ENCODE measurements around the gene M6PR. TPM values are rescaled to one million over a fixed set of nuclear protein-coding genes. Genes with fewer than 3 reads are reported as not detected.

M6PR gene
- total and polyA plus RNA-seq, 2 of the 8 experiments (the other 6 are each of a cell fraction or from before 2014, with no cell fraction given) = 106 to 122 TPM

- TF ChIP-seq ATF2 (IDR thresholded peaks at IDR 0.05; ENCODE audit: low read length) (no peak), SP2 (IDR thresholded peaks at IDR 0.05; ENCODE audit: low read length) (no peak), SRF (IDR thresholded peaks at IDR 0.05; ENCODE audit: low read depth, low read length) (no peak), POLR2A (IDR thresholded peaks at IDR 0.05; ENCODE audit: control extremely low read depth in 1 of 2, low read depth in 2 of 2, low read length in 2 of 2) (no peak), RFX5 (IDR thresholded peaks at IDR 0.05; ENCODE audit: borderline replicate concordance, low read depth, low read length) (no peak)
Observed at GRCh38 chr12:8916154-8916553, 33.3 kb downstream of the M6PR start (continued).

Measured in H1 (cell line).